Omental fat pad (tissue), 4 donors: ENCODE results near the gene S100A4. TPM values are rescaled to one million over a fixed set of nuclear protein-coding genes. Genes with fewer than 3 reads are reported as not detected.

Experiments
- ATAC-seq: fragments of 150-250 bp; one replicate; pipeline ENCODE4 v1.9.1; 2016; ENCODE audit warnings: mild to moderate bottlenecking, moderate library complexity; ENCODE audit not compliant: low FRiP score
- DNase-seq: peaks from one replicate; pipeline ENCODE4 v3.0.0-alpha.2; 2019; ENCODE audit warnings: low spot score
- CTCF ChIP-seq, 3 donors: fragments of 450-650 bp; IDR thresholded peaks; one replicate each; pipeline ENCODE4 v1.5.1; 2016 to 2017; ENCODE audit warnings: antibody characterized with exemption in 3 of 3, mild to moderate bottlenecking in 3 of 3, moderate library complexity in 2 of 3
- total RNA-seq, 4 donors: library from RNA; depleted of rRNA; stranded (reverse); fragments of >200 nt; gene quantifications; one replicate each; pipeline ENCODE4 v1.1.0, GENCODE V29; 2016

S100A4 gene
- total RNA-seq, 4 donors from 2014 or later = 323 to 723 (median 337) TPM

GRCh38 chr1:153561466-153561985 lies 15.9 kb upstream of the S100A4 start:
- DNase-seq (no peak), ATAC-seq (no peak)
- TF ChIP-seq CTCF (IDR thresholded peaks at IDR 0.05) = no peak

- DNase-seq (no peak), ATAC-seq (no peak)
- TF ChIP-seq CTCF (IDR thresholded peaks at IDR 0.05) = no peak
Observed at GRCh38 chr1:153560771-153561465, 15.3 kb upstream of the S100A4 start.

- DNase-seq (no peak), ATAC-seq (no peak)
- TF ChIP-seq CTCF (IDR thresholded peaks at IDR 0.05) = no peak
Observed at GRCh38 chr1:153560241-153560640, 14.6 kb upstream of the S100A4 start.

- TF ChIP-seq CTCF (IDR thresholded peaks at IDR 0.05) = no peak
- no peak for ATAC-seq
Observed at GRCh38 chr1:153557877-153558276, 12.3 kb upstream of the S100A4 start.

GRCh38 chr1:153556348-153556747 lies 10.7 kb upstream of the S100A4 start:
- no peak for TF ChIP-seq CTCF (IDR thresholded peaks at IDR 0.05)
- no peak for DNase-seq
- no peak for ATAC-seq

More at GRCh38 chr1:153557877-153558276, 12.3 kb upstream of the S100A4 start:
- no peak for DNase-seq

GRCh38 chr1:153553830-153554541 lies 8.4 kb upstream of the S100A4 start:
- ATAC-seq (no peak), DNase-seq (no peak)
- no peak for TF ChIP-seq CTCF (IDR thresholded peaks at IDR 0.05)
